MCF 10A (cell line): Measurements from ENCODE around the gene UVSSA. TPM values are rescaled to one million over a fixed set of nuclear protein-coding genes. Genes with fewer than 3 reads are reported as not detected.

ENCODE experiments used
- BruUV-seq: library from RNA; stranded (reverse); fragments of 400-500 nt; replicated peaks from 2 replicates; lab custom pipeline; 2021; lab: Mats Ljungman, UMichigan
- CTCF ChIA-PET: fragments of 300-600 bp; sonication (Branson Sonifier 250); formaldehyde crosslinking; extraction: SDS; loops from one replicate; lab custom pipeline; 2021; ENCODE audit warnings: antibody characterized with exemption, inconsistent platforms; lab: Yijun Ruan, JAX
- POLR2A ChIA-PET: fragments of 300-600, 350-650 bp; sonication (Branson Sonifier 250); formaldehyde crosslinking; extraction: SDS; loops from one replicate; lab custom pipeline; 2020; ENCODE audit warnings: antibody characterized with exemption, inconsistent platforms; lab: Yijun Ruan, JAX
- DNase-seq: peaks from one replicate; pipeline ENCODE4 v3.0.0-alpha.2; 2018; ENCODE audit not compliant: unreplicated experiment
- H3K27ac Mint-ChIP-seq: one replicate; pipeline ENCODE4 v1.8.0; 2022; ENCODE audit warnings: mild to moderate bottlenecking, low read depth, mixed read lengths; ENCODE audit not compliant: unreplicated experiment
- H3K27me3 Mint-ChIP-seq: one replicate; pipeline ENCODE4 v1.8.0; 2022; ENCODE audit warnings: mixed read lengths; ENCODE audit not compliant: insufficient read depth, unreplicated experiment
- H3K36me3 Mint-ChIP-seq: one replicate; pipeline ENCODE4 v1.8.0; 2022; ENCODE audit warnings: mild to moderate bottlenecking, moderate library complexity, mixed read lengths; ENCODE audit not compliant: insufficient read depth, unreplicated experiment
- H3K4me1 Mint-ChIP-seq: one replicate; pipeline ENCODE4 v1.8.0; 2022; ENCODE audit warnings: mixed read lengths; ENCODE audit not compliant: insufficient read depth, unreplicated experiment
- H3K4me3 Mint-ChIP-seq: one replicate; pipeline ENCODE4 v1.8.0; 2022; ENCODE audit warnings: mild to moderate bottlenecking, moderate library complexity, mixed read lengths; ENCODE audit not compliant: unreplicated experiment
- H3K9me3 Mint-ChIP-seq: one replicate; pipeline ENCODE4 v1.8.0; 2022; ENCODE audit warnings: mixed read lengths; ENCODE audit not compliant: unreplicated experiment
- CTCF ChIP-seq: fragments of 200-600 bp; IDR thresholded peaks from one replicate; pipeline ENCODE4 v1.8.0; 2022; ENCODE audit warnings: antibody characterized with exemption, mild to moderate bottlenecking; ENCODE audit not compliant: unreplicated experiment
- intact Hi-C: fragments of 100-400 bp; cut with micrococcal nuclease; formaldehyde crosslinking; loops from 2 replicates; pipeline ENCODE4 v1.14.1; 2022
- total RNA-seq: library from RNA; stranded (reverse); gene quantifications from 2 replicates; pipeline ENCODE4 v1.2.3, GENCODE V29; 2022

The UVSSA gene
- total RNA-seq, 1 experiment from 2014 or later = 43.6 TPM

- no peaks in the 10 kb centered on the region for H3K4me1 Mint-ChIP-seq
- CTCF ChIA-PET = interaction anchor here (0.5 to 0.7 kb wide), 4 partner anchors 171 to 1782 kb away, joined by 3 to 4 read pairs (median 3); no protein-coding TSS in a partner anchor
- no peak for TF ChIP-seq CTCF
- no TSS peak for BruUV-seq
- intact Hi-C loops = no loop called here
- H3K9me3 Mint-ChIP-seq = no peaks in the 10 kb centered on the region
- peaks cover 21% of the 10 kb centered on the region for H3K27me3 Mint-ChIP-seq
- no peak for DNase-seq
- H3K36me3 Mint-ChIP-seq = no peaks in the 10 kb centered on the region
- POLR2A ChIA-PET = no interaction called here
- H3K4me3 Mint-ChIP-seq = no peak overlapping the region
- no peak overlapping the region for H3K27ac Mint-ChIP-seq
Measured at GRCh38 chr4:1412376-1413203, 65.6 kb downstream of the UVSSA start.

GRCh38 chr4:1413204-1413663, 66.2 kb downstream of the UVSSA start:
- DNase-seq = no peak
- H3K27ac Mint-ChIP-seq = no peak overlapping the region
- peaks cover 18% of the 10 kb centered on the region for H3K27me3 Mint-ChIP-seq

GRCh38 chr4:1413687-1414479, 66.9 kb downstream of the UVSSA start:
- no peak for DNase-seq
- no peak overlapping the region for H3K4me3 Mint-ChIP-seq
- CTCF ChIA-PET = no interaction called here
- no peaks in the 10 kb centered on the region for H3K36me3 Mint-ChIP-seq
- H3K9me3 Mint-ChIP-seq = no peaks in the 10 kb centered on the region
- peaks cover 12% of the 10 kb centered on the region for H3K27me3 Mint-ChIP-seq
- intact Hi-C loops = no loop called here
- TF ChIP-seq CTCF = no peak
- no peak overlapping the region for H3K27ac Mint-ChIP-seq
- H3K4me1 Mint-ChIP-seq = no peaks in the 10 kb centered on the region
- BruUV-seq = no TSS peak
- POLR2A ChIA-PET = no interaction called here

More at GRCh38 chr4:1413204-1413663, 66.2 kb downstream of the UVSSA start:
- Mint-ChIP-seq H3K4me1 (no peaks in the 10 kb centered on the region), H3K36me3 (no peaks in the 10 kb centered on the region), H3K4me3 (no peak overlapping the region), H3K9me3 (no peaks in the 10 kb centered on the region)
- TF ChIP-seq CTCF = no peak
- ChIA-PET POLR2A (no interaction called here), CTCF (interaction anchor here (0.6 to 0.7 kb wide), 2 partner anchors 1105 to 1781 kb away, joined by 3 read pairs; no protein-coding TSS in a partner anchor)
- intact Hi-C loops = no loop called here
- no TSS peak for BruUV-seq
